ENCODE data around the gene DLL3.
A peak's percentile ranks its signal among the peaks of the same experiment; 100 is the strongest.

DLL3 gene

GRCh38 chr19:39506944-39507714, 8.4 kb downstream of the DLL3 start:
- TF ChIP-seq, protein P1, sequence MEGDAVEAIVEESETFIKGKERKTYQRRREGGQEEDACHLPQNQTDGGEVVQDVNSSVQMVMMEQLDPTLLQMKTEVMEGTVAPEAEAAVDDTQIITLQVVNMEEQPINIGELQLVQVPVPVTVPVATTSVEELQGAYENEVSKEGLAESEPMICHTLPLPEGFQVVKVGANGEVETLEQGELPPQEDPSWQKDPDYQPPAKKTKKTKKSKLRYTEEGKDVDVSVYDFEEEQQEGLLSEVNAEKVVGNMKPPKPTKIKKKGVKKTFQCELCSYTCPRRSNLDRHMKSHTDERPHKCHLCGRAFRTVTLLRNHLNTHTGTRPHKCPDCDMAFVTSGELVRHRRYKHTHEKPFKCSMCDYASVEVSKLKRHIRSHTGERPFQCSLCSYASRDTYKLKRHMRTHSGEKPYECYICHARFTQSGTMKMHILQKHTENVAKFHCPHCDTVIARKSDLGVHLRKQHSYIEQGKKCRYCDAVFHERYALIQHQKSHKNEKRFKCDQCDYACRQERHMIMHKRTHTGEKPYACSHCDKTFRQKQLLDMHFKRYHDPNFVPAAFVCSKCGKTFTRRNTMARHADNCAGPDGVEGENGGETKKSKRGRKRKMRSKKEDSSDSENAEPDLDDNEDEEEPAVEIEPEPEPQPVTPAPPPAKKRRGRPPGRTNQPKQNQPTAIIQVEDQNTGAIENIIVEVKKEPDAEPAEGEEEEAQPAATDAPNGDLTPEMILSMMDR (IDR thresholded peaks at IDR 0.05; ENCODE audit: control insufficient read depth, insufficient read depth, low read depth, low read length, missing control alignments) = no peak
- H3K4me3 ChIP-seq (ENCODE audit: control insufficient read depth, low read depth, low read length) = peak overlapping the region; percentile 49
- DNase-seq (ENCODE audit: low read depth) = no peak

- TF ChIP-seq, protein P1 (IDR thresholded peaks at IDR 0.05; ENCODE audit: control insufficient read depth, insufficient read depth, low read depth, low read length, missing control alignments) = no peak
- no peak for DNase-seq (ENCODE audit: low read depth)
- peak overlapping the region; percentile 49 for H3K4me3 ChIP-seq (ENCODE audit: control insufficient read depth, low read depth, low read length)
Measured at GRCh38 chr19:39507715-39508364, 9.1 kb downstream of the DLL3 start.

- no peak for DNase-seq (ENCODE audit: low read depth)
- TF ChIP-seq, protein P1 (IDR thresholded peaks at IDR 0.05; ENCODE audit: control insufficient read depth, insufficient read depth, low read depth, low read length, missing control alignments) = no peak
- no peak overlapping the region for H3K4me3 ChIP-seq (ENCODE audit: control insufficient read depth, low read depth, low read length)
Measured at GRCh38 chr19:39508629-39509028, 9.9 kb downstream of the DLL3 start.

GRCh38 chr19:39509233-39509632, 10.5 kb downstream of the DLL3 start:
- no peak for DNase-seq (ENCODE audit: low read depth)
- TF ChIP-seq, protein P1 (IDR thresholded peaks at IDR 0.05; ENCODE audit: control insufficient read depth, insufficient read depth, low read depth, low read length, missing control alignments) = no peak
- no peak overlapping the region for H3K4me3 ChIP-seq (ENCODE audit: control insufficient read depth, low read depth, low read length)

DNA sequence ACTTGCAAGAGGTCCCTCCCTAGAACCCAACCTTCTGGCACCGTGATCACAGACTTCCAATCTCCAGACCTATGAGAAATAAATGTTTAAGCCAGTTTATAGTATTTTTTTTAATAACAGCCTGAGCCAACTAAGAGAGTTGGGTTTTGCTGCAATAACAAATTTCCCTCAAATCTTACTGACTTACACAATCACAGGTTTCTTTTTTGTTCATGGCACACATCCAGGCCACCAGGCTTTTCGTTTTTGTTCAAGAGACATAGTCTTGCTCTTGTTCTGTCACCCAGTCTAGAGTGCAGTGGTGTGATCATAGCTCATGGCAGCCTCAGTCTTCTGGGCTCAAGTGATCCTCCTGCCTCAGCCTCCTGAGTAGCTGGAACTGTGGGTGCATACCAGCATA, 14.2 kb downstream of the DLL3 start:
- no peak overlapping the region for H3K4me3 ChIP-seq (ENCODE audit: control insufficient read depth, low read depth, low read length)
- TF ChIP-seq, protein P1 (IDR thresholded peaks at IDR 0.05; ENCODE audit: control insufficient read depth, insufficient read depth, low read depth, low read length, missing control alignments) = no peak

GRCh38 chr19:39514840-39515550, 16.2 kb downstream of the DLL3 start, which contains the start of gene SELENOV:
Gene SELENOV (plus strand): TSS chr19:39515139. CDS start chr19:39515213, 74 bp downstream.
- DNase-seq (ENCODE audit: low read depth) = no peak
- TF ChIP-seq, protein P1 (IDR thresholded peaks at IDR 0.05; ENCODE audit: control insufficient read depth, insufficient read depth, low read depth, low read length, missing control alignments) = no peak
- H3K4me3 ChIP-seq (ENCODE audit: control insufficient read depth, low read depth, low read length) = peak within 1 kb of the TSS; percentile 18

More for the DNA sequence above, 14.2 kb downstream of the DLL3 start:
- no peak for DNase-seq (ENCODE audit: low read depth)
